Measurements from ENCODE around the gene TOP1. TPM values are rescaled to one million over a fixed set of nuclear protein-coding genes. Genes with fewer than 3 reads are reported as not detected.

Gene TOP1
- total and polyA plus RNA-seq, 9 of the 15 experiments (the other 6 are each of a cell fraction or from before 2014, with no cell fraction given): 26.4 to 127 (median 39.6) TPM

- TF ChIP-seq GMEB1 (CRISPR knock-in tag; IDR thresholded peaks at IDR 0.05) (peak; percentile 61; the same call in 1 of the 2 replicates), L3MBTL2 (IDR thresholded peaks at IDR 0.05) (peak; percentile 87), SAP30 (IDR thresholded peaks at IDR 0.05; ENCODE audit: borderline replicate concordance, insufficient read depth, low read depth, low read length, poor library complexity, severe bottlenecking) (peak; percentile 41), RBM25 (IDR thresholded peaks at IDR 0.05; ENCODE audit: low read depth, low read length, severe bottlenecking) (peak; percentile 99), SIN3B (IDR thresholded peaks at IDR 0.05; ENCODE audit: low read depth) (peak; percentile 58), HMGN3 (IDR thresholded peaks at IDR 0.05; ENCODE audit: borderline replicate concordance, extremely low read depth, insufficient read length, low read depth, low read length) (no peak), PREB (CRISPR knock-in tag; IDR thresholded peaks at IDR 0.05) (no peak), ZNF766 (CRISPR knock-in tag; conservative IDR thresholded peaks at IDR 0.05) (no peak; the same call in 1 of the 2 replicates), PPARD (CRISPR knock-in tag; IDR thresholded peaks at IDR 0.05) (no peak), MEIS2 (IDR thresholded peaks at IDR 0.05; ENCODE audit: partially characterized antibody) (peak; percentile 16), BHLHE40 (IDR thresholded peaks at IDR 0.05; ENCODE audit: low read length) (peak; percentile 81), FOXP4 (CRISPR knock-in tag; IDR thresholded peaks at IDR 0.05; ENCODE audit: borderline replicate concordance) (no peak), ARHGAP35 (IDR thresholded peaks at IDR 0.05; ENCODE audit: partially characterized antibody) (no peak), THAP12 (CRISPR knock-in tag; IDR thresholded peaks at IDR 0.05) (0 out of 2 replicates have a peak, but pooled peaks have one; percentile 6), KHSRP (IDR thresholded peaks at IDR 0.05) (no peak), ZFP1 (CRISPR knock-in tag; IDR thresholded peaks at IDR 0.05) (no peak), CREB1 (IDR thresholded peaks at IDR 0.05) (0 out of 2 replicates have a peak, but pooled peaks have one; percentile 16), CREB1 (CRISPR knock-in tag; IDR thresholded peaks at IDR 0.05) (peak; percentile 37; the same call in 1 of the 2 replicates)
Measured at GRCh38 chr20:41136680-41137613, 108.3 kb downstream of the TOP1 start, which contains the start of gene PLCG1 (continued).
